ENCODE results near the gene ETV6. TPM values are rescaled to one million over a fixed set of nuclear protein-coding genes. Genes with fewer than 3 reads are reported as not detected.

ETV6 gene
- polyA plus RNA-seq, 2 of the 4 experiments (the other 2 are of a cell fraction), result 4.0 to 7.0 TPM

- 75% methylated on average over 6 of the region's 6 CpGs for WGBS (ENCODE audit: missing lambda C conversion rate)
Measured at GRCh38 chr12:11668611-11669010, 19.1 kb downstream of the ETV6 start.

GRCh38 chr12:11669348-11669747 is 19.9 kb downstream of the ETV6 start:
- 89% methylated on average over 5 of the region's 5 CpGs for WGBS (ENCODE audit: missing lambda C conversion rate)
- FAIRE-seq, result no peak

More at GRCh38 chr12:11668611-11669010, 19.1 kb downstream of the ETV6 start:
- Histone ChIP-seq H3K4me3 (no peak overlapping the region), H3K4me2 (no peak overlapping the region), H3K9me3 (no peaks in the 10 kb centered on the region), H3K27ac (no peak overlapping the region), H3K4me1 (no peaks in the 10 kb centered on the region)
- TF ChIP-seq EHMT2 (IDR thresholded peaks at IDR 0.05; ENCODE audit: low read depth), result no peak
- no peak for TF ChIP-seq CBX2 (IDR thresholded peaks at IDR 0.05; ENCODE audit: borderline replicate concordance, low read depth)
- no peak for TF ChIP-seq CHD4 (IDR thresholded peaks at IDR 0.05; ENCODE audit: borderline replicate concordance)
- TF ChIP-seq RFX5 (IDR thresholded peaks at IDR 0.05), result no peak
- TF ChIP-seq ZSCAN20 (CRISPR knock-in tag; IDR thresholded peaks at IDR 0.05), result no peak
- TF ChIP-seq MAX (IDR thresholded peaks at IDR 0.05), result no peak
- TF ChIP-seq REST (IDR thresholded peaks at IDR 0.05), result no peak
- no peak for TF ChIP-seq HES2 (IDR thresholded peaks at IDR 0.05)
- no peak for TF ChIP-seq ZNF302 (CRISPR knock-in tag; IDR thresholded peaks at IDR 0.05)
- ChIA-PET CTCF (interaction anchor here (0.6 to 1.4 kb wide), 2 partner anchors 10 to 223 kb away, joined by 3 read pairs; no protein-coding TSS in a partner anchor), POLR2A (no interaction called here)
- ATAC-seq (no peak), DNase-seq (ENCODE audit: low read depth in 1 of 2, low spot score in 1 of 2) (no peak), FAIRE-seq (no peak)

More at GRCh38 chr12:11669348-11669747, 19.9 kb downstream of the ETV6 start:
- Histone ChIP-seq H3K4me1 (no peaks in the 10 kb centered on the region), H3K4me3 (no peak overlapping the region), H3K4me2 (no peak overlapping the region), H3K27ac (no peak overlapping the region), H3K9me3 (no peaks in the 10 kb centered on the region)
- ChIA-PET POLR2A (no interaction called here), CTCF (interaction anchor here (0.6 to 1.7 kb wide), 3 partner anchors 11 to 364 kb away, joined by 3 read pairs; no protein-coding TSS in a partner anchor)
- ATAC-seq (0 out of 6 replicates have a peak, but pooled peaks have one; percentile 37 to 50), DNase-seq (ENCODE audit: low read depth in 1 of 2, low spot score in 1 of 2) (no peak)
- TF ChIP-seq JUNB (IDR thresholded peaks at IDR 0.05) (no peak), GATA3 (IDR thresholded peaks at IDR 0.05; ENCODE audit: borderline replicate concordance) (no peak), ELK1 (IDR thresholded peaks at IDR 0.05; ENCODE audit: low read depth, low read length) (no peak), KDM1A (IDR thresholded peaks at IDR 0.05; ENCODE audit: low read depth) (no peak), SMC3 (IDR thresholded peaks at IDR 0.05) (no peak), HDAC2 (IDR thresholded peaks at IDR 0.05) (no peak), NR3C1 (IDR thresholded peaks at IDR 0.05) (no peak), MAFK (IDR thresholded peaks at IDR 0.05; ENCODE audit: partially characterized antibody) (no peak), PBX3 (IDR thresholded peaks at IDR 0.05) (no peak), FOXS1 (CRISPR knock-in tag; IDR thresholded peaks at IDR 0.05) (no peak), ZC3H11A (IDR thresholded peaks at IDR 0.05) (no peak), JUN (IDR thresholded peaks at IDR 0.05) (no peak), MAZ (IDR thresholded peaks at IDR 0.05; ENCODE audit: borderline replicate concordance, low read depth, low read length) (no peak), HES2 (IDR thresholded peaks at IDR 0.05) (no peak), TFCP2L1 (CRISPR knock-in tag; IDR thresholded peaks at IDR 0.05) (no peak), MYC (IDR thresholded peaks at IDR 0.05; ENCODE audit: borderline replicate concordance, low read length) (no peak), CHD4 (IDR thresholded peaks at IDR 0.05; ENCODE audit: borderline replicate concordance) (no peak), HOXA7 (CRISPR knock-in tag; IDR thresholded peaks at IDR 0.05) (no peak), HEYL (CRISPR knock-in tag; IDR thresholded peaks at IDR 0.05) (no peak)

Data from A549 (cell line).